ENCODE data around the gene GNAS-AS1.

DNA sequence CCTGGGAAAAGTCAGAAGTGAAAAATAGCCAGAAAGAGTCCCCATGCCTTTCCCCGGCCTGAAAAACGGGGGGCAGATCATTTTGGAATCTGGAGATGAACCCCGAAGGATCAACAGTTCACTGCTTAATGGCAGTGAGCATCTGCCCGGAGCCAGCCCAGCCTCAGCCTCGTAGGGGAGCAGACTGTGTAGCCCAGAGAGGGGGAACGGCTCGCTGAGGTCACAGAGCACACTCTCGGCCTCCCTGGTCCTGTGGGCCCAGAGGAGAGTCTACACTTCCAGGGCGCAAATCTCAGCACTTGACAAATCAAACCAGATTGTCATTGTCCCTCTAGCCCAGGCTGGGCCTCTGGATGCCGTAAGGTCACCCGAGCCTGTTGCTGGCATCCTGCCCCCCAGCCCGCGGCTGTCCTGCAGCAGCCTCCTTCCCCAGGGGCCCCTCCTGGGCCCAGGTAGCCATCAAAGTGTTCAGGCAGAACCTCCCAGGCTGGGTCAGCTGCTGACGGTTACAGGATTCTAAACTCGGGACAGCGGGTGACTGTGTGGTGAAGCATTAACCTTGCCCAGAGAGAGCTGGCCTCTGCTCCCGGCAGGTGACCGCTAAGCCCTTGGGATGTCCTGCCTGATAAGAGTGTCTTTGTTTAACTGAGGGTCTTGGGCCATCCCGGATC, 56.1 kb downstream of the GNAS-AS1 start:
- TF ChIP-seq, protein P1, sequence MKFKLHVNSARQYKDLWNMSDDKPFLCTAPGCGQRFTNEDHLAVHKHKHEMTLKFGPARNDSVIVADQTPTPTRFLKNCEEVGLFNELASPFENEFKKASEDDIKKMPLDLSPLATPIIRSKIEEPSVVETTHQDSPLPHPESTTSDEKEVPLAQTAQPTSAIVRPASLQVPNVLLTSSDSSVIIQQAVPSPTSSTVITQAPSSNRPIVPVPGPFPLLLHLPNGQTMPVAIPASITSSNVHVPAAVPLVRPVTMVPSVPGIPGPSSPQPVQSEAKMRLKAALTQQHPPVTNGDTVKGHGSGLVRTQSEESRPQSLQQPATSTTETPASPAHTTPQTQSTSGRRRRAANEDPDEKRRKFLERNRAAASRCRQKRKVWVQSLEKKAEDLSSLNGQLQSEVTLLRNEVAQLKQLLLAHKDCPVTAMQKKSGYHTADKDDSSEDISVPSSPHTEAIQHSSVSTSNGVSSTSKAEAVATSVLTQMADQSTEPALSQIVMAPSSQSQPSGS (IDR thresholded peaks at IDR 0.05; ENCODE audit: low read length) = no peak
- TF ChIP-seq TEAD4 (IDR thresholded peaks at IDR 0.05; ENCODE audit: low read depth, low read length) (no peak), BACH1 (IDR thresholded peaks at IDR 0.05; ENCODE audit: low read length) (no peak), TBP (IDR thresholded peaks at IDR 0.05; ENCODE audit: low read depth, low read length) (no peak), SAP30 (IDR thresholded peaks at IDR 0.05; ENCODE audit: insufficient read depth, insufficient replicate concordance, low read length) (no peak), RAD21 (IDR thresholded peaks at IDR 0.05 in 1 of 2, conservative IDR thresholded peaks at IDR 0.05 in 1 of 2; ENCODE audit: low read depth in 2 of 2, low read length in 2 of 2) (no peak), EP300 (IDR thresholded peaks at IDR 0.05; ENCODE audit: borderline replicate concordance in 1 of 2, low read depth in 2 of 2, low read length in 2 of 2) (no peak), TAF1 (IDR thresholded peaks at IDR 0.05; ENCODE audit: low read depth, low read length) (no peak), EZH2 (IDR thresholded peaks at IDR 0.05; ENCODE audit: low read depth, low read length, severe bottlenecking) (no peak), CHD2 (IDR thresholded peaks at IDR 0.05; ENCODE audit: low read length) (no peak), GABPA (IDR thresholded peaks at IDR 0.05; ENCODE audit: borderline replicate concordance, insufficient read depth, low read length) (no peak), BCL11A (IDR thresholded peaks at IDR 0.05; ENCODE audit: low read depth in 2 of 2, low read length in 2 of 2) (no peak)
- TF ChIP-seq, protein P2, sequence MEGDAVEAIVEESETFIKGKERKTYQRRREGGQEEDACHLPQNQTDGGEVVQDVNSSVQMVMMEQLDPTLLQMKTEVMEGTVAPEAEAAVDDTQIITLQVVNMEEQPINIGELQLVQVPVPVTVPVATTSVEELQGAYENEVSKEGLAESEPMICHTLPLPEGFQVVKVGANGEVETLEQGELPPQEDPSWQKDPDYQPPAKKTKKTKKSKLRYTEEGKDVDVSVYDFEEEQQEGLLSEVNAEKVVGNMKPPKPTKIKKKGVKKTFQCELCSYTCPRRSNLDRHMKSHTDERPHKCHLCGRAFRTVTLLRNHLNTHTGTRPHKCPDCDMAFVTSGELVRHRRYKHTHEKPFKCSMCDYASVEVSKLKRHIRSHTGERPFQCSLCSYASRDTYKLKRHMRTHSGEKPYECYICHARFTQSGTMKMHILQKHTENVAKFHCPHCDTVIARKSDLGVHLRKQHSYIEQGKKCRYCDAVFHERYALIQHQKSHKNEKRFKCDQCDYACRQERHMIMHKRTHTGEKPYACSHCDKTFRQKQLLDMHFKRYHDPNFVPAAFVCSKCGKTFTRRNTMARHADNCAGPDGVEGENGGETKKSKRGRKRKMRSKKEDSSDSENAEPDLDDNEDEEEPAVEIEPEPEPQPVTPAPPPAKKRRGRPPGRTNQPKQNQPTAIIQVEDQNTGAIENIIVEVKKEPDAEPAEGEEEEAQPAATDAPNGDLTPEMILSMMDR (IDR thresholded peaks at IDR 0.05; ENCODE audit: control extremely low read depth in 1 of 3, insufficient read depth in 1 of 3, low read depth in 1 of 3, low read length in 3 of 3) = no peak
